B cell (primary cell): ENCODE results near the gene C7.

Source experiments
- CTCF ChIP-seq: fragments of 200-600 bp; IDR thresholded peaks from one replicate; pipeline ENCODE4 v1.8.0; 2022; ENCODE audit warnings: antibody characterized with exemption, mild to moderate bottlenecking
- EZH2 ChIP-seq: IDR thresholded peaks from 2 replicates; pipeline ENCODE4 v1.6.1; 2012; ENCODE audit warnings: borderline replicate concordance, low read depth, mild to moderate bottlenecking, moderate library complexity, low read length; ENCODE audit not compliant: insufficient read depth, poor library complexity, severe bottlenecking

DNA sequence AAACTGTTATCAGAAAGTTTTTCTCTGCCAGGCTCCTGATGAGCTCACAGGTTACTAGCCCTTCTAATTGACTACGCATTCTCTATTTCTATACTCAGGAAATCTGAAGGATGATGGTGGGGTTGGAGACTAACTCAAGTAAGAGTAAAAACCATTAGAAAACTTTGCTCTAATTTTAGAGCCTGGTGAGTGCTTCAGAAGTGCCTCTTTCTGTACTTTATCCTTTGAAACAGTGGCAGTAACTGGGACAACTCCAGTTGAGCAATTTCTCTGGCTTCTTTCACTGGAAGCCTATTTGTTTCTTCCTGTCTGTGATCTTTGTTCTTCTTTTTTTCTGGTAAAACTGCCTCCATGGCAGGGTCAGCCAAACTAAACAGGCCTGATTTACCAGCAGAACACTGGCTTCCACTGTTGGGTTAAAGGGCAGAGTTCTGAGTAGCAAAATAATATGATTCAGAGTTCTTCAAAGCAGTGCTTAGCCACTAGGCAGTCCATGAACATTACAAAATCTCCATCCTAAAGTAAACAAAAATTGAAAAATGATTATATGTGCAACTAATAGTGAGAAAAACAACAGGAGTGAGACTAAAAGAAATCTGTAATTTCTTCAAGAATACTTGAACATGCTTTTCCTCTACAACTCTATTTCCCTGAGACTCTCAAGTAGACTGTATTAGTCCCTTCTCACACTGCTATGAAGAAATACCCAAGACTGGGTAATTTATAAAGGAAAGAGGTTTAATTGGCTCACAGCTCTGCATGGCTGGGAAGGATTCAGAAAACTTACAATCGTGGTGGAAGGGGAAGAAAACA lies 82.1 kb downstream of the C7 start:
- TF ChIP-seq CTCF = no peak
- TF ChIP-seq EZH2 = no peak
